Activated B cell treated with CpG ODN at 0.5 μM for 24 hours (primary cell): Measurements from ENCODE around the gene ADAD2. TPM values are rescaled to one million over a fixed set of nuclear protein-coding genes. Genes with fewer than 3 reads are reported as not detected.

Experiments
- ATAC-seq: fragments of 200-7000 bp; cut with Tn5 transposase; one replicate; pipeline ENCODE4 v1.10.0; 2021; ENCODE audit warnings: low read depth, mild to moderate bottlenecking, moderate library complexity
- CTCF ChIA-PET: fragments of 350-600 bp; sonication (Branson Sonifier 250); formaldehyde crosslinking; loops from one replicate; lab custom pipeline; 2021; ENCODE audit warnings: antibody characterized with exemption; lab: Charles Lee
- POLR2A ChIA-PET: fragments of 350-600 bp; sonication (Branson Sonifier 250); formaldehyde crosslinking; loops from one replicate; lab custom pipeline; 2021; ENCODE audit warnings: antibody characterized with exemption; lab: Charles Lee
- DNase-seq: peaks from one replicate; pipeline ENCODE4 v3.0.0; 2022
- H3K27ac Mint-ChIP-seq: one replicate; pipeline ENCODE4 v1.8.0; 2020; ENCODE audit warnings: mixed read lengths
- H3K27me3 Mint-ChIP-seq: one replicate; pipeline ENCODE4 v1.8.0; 2021; ENCODE audit warnings: mixed read lengths
- H3K36me3 Mint-ChIP-seq: one replicate; pipeline ENCODE4 v1.8.0; 2021; ENCODE audit warnings: low read depth, mixed read lengths
- H3K4me1 Mint-ChIP-seq: one replicate; pipeline ENCODE4 v1.8.0; 2021; ENCODE audit warnings: mixed read lengths
- H3K4me3 Mint-ChIP-seq: one replicate; pipeline ENCODE4 v1.8.0; 2020; ENCODE audit warnings: mild to moderate bottlenecking, mixed read lengths
- H3K9me3 Mint-ChIP-seq: one replicate; pipeline ENCODE4 v1.8.0; 2020; ENCODE audit warnings: mixed read lengths
- CTCF ChIP-seq: fragments of 200-600 bp; IDR thresholded peaks from one replicate; pipeline ENCODE4 v1.8.0; 2022; ENCODE audit warnings: antibody characterized with exemption, mild to moderate bottlenecking
- intact Hi-C: fragments of 100-400 bp; cut with micrococcal nuclease; formaldehyde crosslinking; loops from one replicate; pipeline ENCODE4 v1.15.1; 2024
- total RNA-seq: library from RNA; stranded (reverse); gene quantifications from 2 replicates; pipeline ENCODE4 v1.2.3, GENCODE V29; 2022

ADAD2 gene
- total RNA-seq, 1 donor from 2014 or later = not detected

- POLR2A ChIA-PET = interaction anchor here (1.0 kb wide), 1 partner anchor 90 kb away, joined by 3 read pairs; no protein-coding TSS in a partner anchor
Observed at GRCh38 chr16:84175350-84176081, 15.4 kb upstream of the ADAD2 start.

GRCh38 chr16:84176192-84177053, 14.5 kb upstream of the ADAD2 start:
- H3K36me3 Mint-ChIP-seq = peaks cover 28% of the 10 kb centered on the region
- CTCF ChIA-PET = interaction anchor here (1.1 to 2.8 kb wide), 3 partner anchors 10 to 92 kb away, joined by 3 to 11 read pairs (median 5); partner anchors contain the start of gene TAF1C
- no peak overlapping the region for H3K4me3 Mint-ChIP-seq
- H3K4me1 Mint-ChIP-seq = peaks cover 5% of the 10 kb centered on the region
- DNase-seq = no peak
- H3K27ac Mint-ChIP-seq = no peak overlapping the region
- POLR2A ChIA-PET = interaction anchor here (0.6 kb wide), 1 partner anchor 44 kb away, joined by 5 read pairs; no protein-coding TSS in a partner anchor
- no peak for ATAC-seq
- no peak for TF ChIP-seq CTCF
- no peaks in the 10 kb centered on the region for H3K9me3 Mint-ChIP-seq
- intact Hi-C loops = no loop called here
- peaks cover 2% of the 10 kb centered on the region for H3K27me3 Mint-ChIP-seq

More at GRCh38 chr16:84175350-84176081, 15.4 kb upstream of the ADAD2 start:
- ATAC-seq (peak; percentile 90), DNase-seq (no peak)
- no peak for TF ChIP-seq CTCF
- CTCF ChIA-PET = interaction anchor here (0.6 to 2.8 kb wide), 6 partner anchors 11 to 580 kb away, joined by 3 to 11 read pairs (median 4); partner anchors contain the start of genes MBTPS1 and TAF1C
- peaks cover 3% of the 10 kb centered on the region for H3K27me3 Mint-ChIP-seq
- H3K4me1 Mint-ChIP-seq = peaks cover 5% of the 10 kb centered on the region
- intact Hi-C loops = loop anchor here (1.0 kb wide), 3 partner anchors 87 to 219 kb away; partner anchors contain the start of gene NECAB2
- H3K36me3 Mint-ChIP-seq = peaks cover 21% of the 10 kb centered on the region
- no peak overlapping the region for H3K4me3 Mint-ChIP-seq
- H3K27ac Mint-ChIP-seq = no peak overlapping the region
- no peaks in the 10 kb centered on the region for H3K9me3 Mint-ChIP-seq

GRCh38 chr16:84177741-84178073, 13.2 kb upstream of the ADAD2 start:
- ATAC-seq = no peak
- TF ChIP-seq CTCF = no peak
- Mint-ChIP-seq H3K4me3 (no peak overlapping the region), H3K27me3 (no peaks in the 10 kb centered on the region), H3K27ac (no peak overlapping the region), H3K4me1 (peaks cover 5% of the 10 kb centered on the region), H3K36me3 (peaks cover 38% of the 10 kb centered on the region), H3K9me3 (no peaks in the 10 kb centered on the region)
- DNase-seq = no peak
- intact Hi-C loops = no loop called here
- POLR2A ChIA-PET = no interaction called here
- CTCF ChIA-PET = no interaction called here

- no peak overlapping the region for H3K4me3 Mint-ChIP-seq
- H3K4me1 Mint-ChIP-seq = peaks cover 5% of the 10 kb centered on the region
- no peak for DNase-seq
- H3K36me3 Mint-ChIP-seq = peaks cover 44% of the 10 kb centered on the region
- ATAC-seq = no peak
- CTCF ChIA-PET = no interaction called here
- no peak overlapping the region for H3K27ac Mint-ChIP-seq
- TF ChIP-seq CTCF = no peak
- no peaks in the 10 kb centered on the region for H3K27me3 Mint-ChIP-seq
- intact Hi-C loops = no loop called here
- H3K9me3 Mint-ChIP-seq = no peaks in the 10 kb centered on the region
- POLR2A ChIA-PET = no interaction called here
Observed at GRCh38 chr16:84178146-84178765, 12.7 kb upstream of the ADAD2 start.
